Activated T-helper 2 cell treated with anti-CD3 and anti-CD28 coated beads, Interferon-gamma antibody, Interleukin-2, Interleukin-4, amounts not matched to agents 10 μg/mL and 5 μg/mL and 100 μg/mL, durations not matched to agents 14 hours and 24 hours and 36 hours (primary cell): ENCODE measurements around the gene EFNA2. TPM values are rescaled to one million over a fixed set of nuclear protein-coding genes. Genes with fewer than 3 reads are reported as not detected.
"Not testable (repeated sequence)": the region's sequence is repeated elsewhere in the genome, so short reads cannot be mapped to it uniquely, and the experiment has no call there.

ENCODE experiments used
- DNase-seq: peaks from one replicate; pipeline ENCODE4 v3.0.0; 2021; ENCODE audit warnings: low spot score
- H3K27ac Mint-ChIP-seq: one replicate; pipeline ENCODE4 v1.8.0; 2021; ENCODE audit warnings: mixed read lengths
- H3K27me3 Mint-ChIP-seq: one replicate; pipeline ENCODE4 v1.8.0; 2021; ENCODE audit warnings: low read depth, mixed read lengths
- H3K36me3 Mint-ChIP-seq: one replicate; pipeline ENCODE4 v1.8.0; 2021; ENCODE audit warnings: low read depth, mixed read lengths
- H3K4me1 Mint-ChIP-seq: one replicate; pipeline ENCODE4 v1.8.0; 2021; ENCODE audit warnings: low read depth, mixed read lengths
- H3K4me3 Mint-ChIP-seq: one replicate; pipeline ENCODE4 v1.8.0; 2021; ENCODE audit warnings: low read depth, mild to moderate bottlenecking, moderate library complexity, mixed read lengths
- H3K9me3 Mint-ChIP-seq: one replicate; pipeline ENCODE4 v1.8.0; 2021; ENCODE audit warnings: mixed read lengths
- intact Hi-C: fragments of 100-400 bp; cut with micrococcal nuclease; formaldehyde crosslinking; loops from one replicate; pipeline ENCODE4 v1.15.1; 2023
- total RNA-seq: library from RNA; stranded (reverse); gene quantifications from 2 replicates; pipeline ENCODE4 v1.2.3, GENCODE V29; 2022

Gene EFNA2
- total RNA-seq, 1 donor from 2014 or later, result not detected

DNA sequence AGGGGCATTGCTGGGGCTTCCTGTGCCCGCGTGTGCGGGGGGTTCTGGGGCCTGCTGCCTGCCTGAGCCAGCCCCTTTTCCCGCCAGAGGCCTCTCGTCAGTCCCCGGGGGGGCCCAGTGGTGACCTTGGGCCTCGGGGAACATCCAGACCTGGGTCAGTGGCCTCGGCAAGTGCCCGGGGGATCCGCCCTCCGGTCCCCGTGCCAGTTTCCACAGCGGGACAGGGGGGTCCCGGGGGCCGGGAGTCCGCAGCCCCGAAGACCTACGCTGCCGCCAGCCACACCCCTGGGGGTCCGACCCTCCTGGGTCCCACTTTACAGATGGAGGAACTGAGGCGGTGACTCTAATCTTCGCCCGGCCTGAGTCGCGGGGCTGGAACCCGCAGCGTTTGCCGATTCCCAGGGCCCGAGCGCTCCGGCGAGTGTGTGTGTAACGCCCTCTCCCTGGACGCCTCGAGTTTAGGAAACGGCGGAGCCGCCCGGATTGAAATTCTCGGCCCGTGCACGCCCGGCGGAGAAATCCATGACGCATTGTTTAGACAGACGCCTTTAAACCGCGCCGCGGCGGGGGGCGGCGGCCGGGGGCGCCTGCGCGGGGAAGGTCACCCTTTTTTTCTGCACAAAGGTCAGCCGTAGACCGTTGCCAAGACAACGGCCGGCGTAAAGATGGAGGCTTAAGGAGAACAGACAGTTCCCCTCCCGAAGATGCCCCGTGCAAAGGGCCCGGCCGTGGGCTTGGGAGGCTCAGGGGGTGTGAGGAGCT is 39.3 kb downstream of the EFNA2 start:
- Mint-ChIP-seq H3K36me3 (no peaks in the 10 kb centered on the region), H3K4me1 (no peaks in the 10 kb centered on the region), H3K9me3 (no peaks in the 10 kb centered on the region), H3K27me3 (peaks cover 20% of the 10 kb centered on the region), H3K27ac (no peak overlapping the region), H3K4me3 (no peak overlapping the region)
- intact Hi-C loops, result no loop called here
- no peak for DNase-seq

DNA sequence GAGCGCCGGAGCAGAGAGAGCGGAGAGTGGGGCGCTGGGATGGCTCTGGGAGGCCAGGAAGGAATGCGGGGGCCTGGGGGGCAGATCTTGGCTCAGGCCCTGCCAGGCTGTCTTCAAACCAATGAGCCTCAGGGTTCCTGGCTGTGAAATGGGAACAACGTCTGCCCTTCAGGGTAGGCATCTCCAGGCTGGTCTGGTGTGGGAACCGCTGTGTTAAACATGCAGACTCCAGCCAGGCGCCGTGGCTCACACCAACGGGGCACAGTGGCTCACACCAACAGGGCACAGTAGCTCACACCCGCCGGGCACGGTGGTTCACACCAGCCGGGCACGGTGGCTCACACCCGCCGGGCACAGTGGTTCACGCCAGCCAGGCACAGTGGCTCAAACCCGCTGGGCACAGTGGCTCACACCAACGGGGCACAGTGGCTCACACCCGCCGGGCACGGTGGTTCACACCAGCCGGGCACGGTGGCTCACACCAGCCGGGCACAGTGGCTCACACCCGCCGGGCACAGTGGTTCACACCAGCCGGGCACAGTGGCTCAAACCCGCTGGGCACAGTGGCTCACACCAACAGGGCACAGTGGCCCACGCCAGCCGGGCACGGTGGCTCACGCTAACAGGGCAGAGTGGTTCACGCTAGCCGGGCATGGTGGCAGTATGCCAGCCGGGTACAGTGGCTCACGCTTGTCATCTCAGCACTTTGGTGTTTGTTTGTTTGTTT is 40.1 kb downstream of the EFNA2 start:
- no peak overlapping the region for H3K4me3 Mint-ChIP-seq
- intact Hi-C loops, result no loop called here

DNA sequence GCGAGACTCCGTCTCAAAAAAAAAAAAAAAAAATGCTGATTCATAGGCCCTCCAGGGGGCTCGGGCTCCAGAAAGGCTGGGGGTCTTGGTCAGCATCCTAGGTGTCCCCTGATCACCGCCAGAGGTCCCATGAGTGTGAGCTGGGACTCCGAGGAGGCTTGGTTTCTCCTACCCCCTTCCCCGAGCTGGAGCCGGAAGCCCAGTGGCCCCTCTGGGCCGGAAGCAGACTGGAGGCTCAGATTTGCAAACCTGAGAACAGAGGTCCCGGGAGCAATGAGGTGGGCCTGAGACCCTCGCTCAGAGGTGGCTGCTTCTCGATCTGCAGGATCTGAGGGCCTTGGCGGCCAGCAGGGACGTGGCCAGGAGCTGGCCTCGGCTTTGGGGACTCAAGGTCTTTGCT is 41.5 kb downstream of the EFNA2 start:
- no peak for DNase-seq
- no peaks in the 10 kb centered on the region for H3K36me3 Mint-ChIP-seq
- H3K4me1 Mint-ChIP-seq, result no peaks in the 10 kb centered on the region
- H3K9me3 Mint-ChIP-seq, result no peaks in the 10 kb centered on the region
- no peak overlapping the region for H3K4me3 Mint-ChIP-seq
- H3K27ac Mint-ChIP-seq, result no peak overlapping the region
- peaks cover 19% of the 10 kb centered on the region for H3K27me3 Mint-ChIP-seq
- intact Hi-C loops, result no loop called here

More for the DNA sequence above, 40.1 kb downstream of the EFNA2 start:
- Mint-ChIP-seq H3K27ac (no peak overlapping the region), H3K9me3 (no peaks in the 10 kb centered on the region), H3K4me1 (no peaks in the 10 kb centered on the region), H3K27me3 (peaks cover 19% of the 10 kb centered on the region), H3K36me3 (no peaks in the 10 kb centered on the region)
- DNase-seq, result no peak

DNA sequence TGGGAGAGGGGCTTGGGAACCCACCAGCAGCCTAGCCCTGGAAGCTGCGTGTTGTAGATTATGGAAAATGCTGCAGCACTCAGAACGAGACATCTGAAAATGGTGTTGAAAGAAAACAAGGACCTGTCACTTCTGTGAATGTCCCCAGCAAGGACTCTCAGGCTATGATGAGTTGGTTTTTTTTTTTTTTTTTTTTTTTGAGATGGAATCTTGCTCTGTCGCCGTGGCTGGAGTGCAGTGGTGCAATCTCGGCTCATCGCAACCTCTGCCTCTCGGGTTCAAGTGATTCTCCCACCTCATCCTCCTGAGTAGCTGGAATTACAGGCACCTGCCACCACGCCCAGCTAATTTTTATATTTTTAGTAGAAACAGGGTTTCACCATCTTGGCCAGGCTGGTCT is 46.5 kb downstream of the EFNA2 start:
- intact Hi-C loops, H3K36me3 Mint-ChIP-seq, H3K27ac Mint-ChIP-seq, H3K4me1 Mint-ChIP-seq, H3K9me3 Mint-ChIP-seq, H3K27me3 Mint-ChIP-seq, DNase-seq, H3K4me3 Mint-ChIP-seq: not testable (repeated sequence)

DNA sequence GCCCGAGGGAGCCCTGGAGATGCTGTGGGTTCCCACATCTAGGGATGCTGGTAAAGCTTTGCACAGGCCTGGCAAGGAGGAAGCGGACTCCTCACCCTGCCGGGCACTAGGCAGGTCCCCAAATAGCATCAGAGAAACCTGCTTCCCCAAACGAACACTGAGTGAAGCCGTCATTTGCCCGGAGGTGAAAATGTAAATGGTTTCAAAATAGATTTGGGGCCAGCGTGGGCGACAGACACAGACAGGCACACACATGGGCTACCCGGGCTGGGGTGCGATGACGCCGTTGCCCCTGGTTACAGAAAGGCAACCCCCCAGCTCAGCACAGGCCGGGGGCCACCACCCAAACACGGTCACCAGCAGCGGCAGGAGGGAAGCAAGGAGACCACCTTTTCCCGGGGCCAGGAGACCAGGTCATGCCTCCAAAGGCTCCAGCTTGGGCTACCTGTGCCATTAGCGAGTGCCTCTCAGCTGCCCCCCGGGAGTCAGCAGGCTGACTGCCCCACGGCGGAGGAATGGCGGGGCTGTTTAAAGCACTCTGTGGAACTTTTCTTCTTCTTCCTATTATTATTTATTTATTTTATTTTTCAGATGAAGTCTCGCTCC is 50.5 kb downstream of the EFNA2 start:
- H3K36me3 Mint-ChIP-seq, result no peaks in the 10 kb centered on the region

DNA sequence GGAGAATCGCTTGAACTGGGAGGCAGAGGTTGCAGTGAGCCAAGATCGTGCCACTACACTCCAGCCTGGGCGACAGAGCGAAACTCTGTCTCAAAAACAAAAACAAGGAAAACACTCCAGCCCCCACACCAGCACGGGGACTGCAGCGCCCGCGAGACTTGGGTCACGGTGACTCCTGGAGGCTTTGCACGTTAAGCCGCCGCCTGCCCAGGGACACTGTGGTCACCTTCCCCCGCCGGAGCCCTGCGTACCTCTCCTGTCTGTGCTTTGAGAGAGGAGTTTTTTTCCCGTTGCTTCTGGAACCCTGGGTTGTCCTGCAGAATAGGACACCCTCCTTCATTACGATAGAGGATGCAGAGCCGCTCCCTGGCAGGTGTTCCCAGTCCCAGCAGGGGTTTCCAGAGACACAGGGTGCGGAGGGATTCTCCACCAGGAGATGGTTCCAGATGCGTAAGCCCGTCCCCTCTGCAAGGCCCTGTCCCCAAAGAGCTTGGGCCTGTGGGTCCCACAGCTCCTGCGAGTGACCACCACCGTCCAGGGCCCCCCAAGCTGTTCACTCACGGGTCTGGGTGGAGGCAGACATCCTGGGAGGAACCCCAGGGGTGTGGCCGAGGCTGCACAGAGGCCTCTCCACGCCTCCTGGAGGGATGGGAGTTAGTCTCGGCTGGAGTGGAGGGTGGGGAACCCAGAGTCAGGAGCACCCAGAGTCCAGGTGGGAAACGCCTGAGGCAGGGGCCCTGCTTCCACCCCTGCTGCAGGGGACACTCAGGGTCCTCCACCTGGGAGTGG is 55.2 kb downstream of the EFNA2 start:
- intact Hi-C loops, result no loop called here
- H3K4me3 Mint-ChIP-seq, result no peak overlapping the region
- no peaks in the 10 kb centered on the region for H3K9me3 Mint-ChIP-seq
- H3K27me3 Mint-ChIP-seq, result no peaks in the 10 kb centered on the region
- no peak overlapping the region for H3K27ac Mint-ChIP-seq
- no peak for DNase-seq
- peaks cover 2% of the 10 kb centered on the region for H3K4me1 Mint-ChIP-seq
- no peaks in the 10 kb centered on the region for H3K36me3 Mint-ChIP-seq

More for the DNA sequence above, 50.5 kb downstream of the EFNA2 start:
- no peak overlapping the region for H3K27ac Mint-ChIP-seq
- no peaks in the 10 kb centered on the region for H3K27me3 Mint-ChIP-seq
- no peaks in the 10 kb centered on the region for H3K9me3 Mint-ChIP-seq
- intact Hi-C loops, result no loop called here
- no peak for DNase-seq
- H3K4me3 Mint-ChIP-seq, result no peak overlapping the region
- H3K4me1 Mint-ChIP-seq, result no peaks in the 10 kb centered on the region

DNA sequence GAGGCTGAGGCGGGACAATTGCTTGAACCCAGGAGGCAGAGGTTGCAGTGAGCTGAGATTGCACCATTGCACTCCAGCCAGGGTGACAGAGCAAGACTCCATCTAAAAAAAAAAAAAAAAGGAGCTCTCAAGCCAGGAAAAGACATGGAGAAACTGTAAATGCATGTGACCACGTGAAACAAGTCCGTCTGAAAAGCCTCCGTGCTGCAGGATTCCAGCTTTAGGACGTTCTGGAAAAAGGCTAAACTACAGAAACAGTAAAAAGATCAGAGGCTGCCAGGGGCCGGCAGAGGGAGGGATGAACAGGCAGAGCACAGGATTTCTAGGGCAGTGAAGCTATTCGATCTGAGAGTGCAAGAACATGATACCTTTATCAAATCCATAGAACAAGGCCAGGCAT is 57.4 kb downstream of the EFNA2 start:
- no peaks in the 10 kb centered on the region for H3K27me3 Mint-ChIP-seq
- H3K27ac Mint-ChIP-seq, result no peak overlapping the region
- no peaks in the 10 kb centered on the region for H3K9me3 Mint-ChIP-seq
- H3K36me3 Mint-ChIP-seq, result no peaks in the 10 kb centered on the region
- H3K4me1 Mint-ChIP-seq, result peaks cover 2% of the 10 kb centered on the region
- no peak for DNase-seq
- H3K4me3 Mint-ChIP-seq, result no peak overlapping the region
- intact Hi-C loops, result no loop called here

DNA sequence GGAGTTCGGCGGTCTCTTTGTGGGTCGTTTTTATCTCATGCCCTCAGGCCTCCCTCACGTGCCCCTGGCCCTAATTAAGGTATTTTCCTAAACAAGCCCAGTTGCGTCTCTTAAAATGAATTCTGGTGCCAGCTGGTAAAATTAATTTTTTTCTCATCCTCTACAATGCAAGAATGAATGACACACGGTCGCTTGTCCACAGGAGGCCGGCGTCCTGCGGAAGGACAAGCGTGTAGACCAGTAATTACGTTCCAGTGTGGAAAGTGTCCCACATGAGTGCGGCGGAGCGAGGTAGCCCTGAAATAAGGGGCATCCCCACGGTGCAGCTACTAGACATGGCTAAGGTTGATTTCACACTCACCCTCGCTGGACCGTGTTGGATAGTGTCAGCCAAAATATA is 63.5 kb downstream of the EFNA2 start:
- peaks cover 2% of the 10 kb centered on the region for H3K4me1 Mint-ChIP-seq
- intact Hi-C loops, result no loop called here
- no peak overlapping the region for H3K4me3 Mint-ChIP-seq
- no peak for DNase-seq
- H3K9me3 Mint-ChIP-seq, result no peaks in the 10 kb centered on the region
- H3K36me3 Mint-ChIP-seq, result no peaks in the 10 kb centered on the region
- no peaks in the 10 kb centered on the region for H3K27me3 Mint-ChIP-seq
- H3K27ac Mint-ChIP-seq, result no peak overlapping the region

DNA sequence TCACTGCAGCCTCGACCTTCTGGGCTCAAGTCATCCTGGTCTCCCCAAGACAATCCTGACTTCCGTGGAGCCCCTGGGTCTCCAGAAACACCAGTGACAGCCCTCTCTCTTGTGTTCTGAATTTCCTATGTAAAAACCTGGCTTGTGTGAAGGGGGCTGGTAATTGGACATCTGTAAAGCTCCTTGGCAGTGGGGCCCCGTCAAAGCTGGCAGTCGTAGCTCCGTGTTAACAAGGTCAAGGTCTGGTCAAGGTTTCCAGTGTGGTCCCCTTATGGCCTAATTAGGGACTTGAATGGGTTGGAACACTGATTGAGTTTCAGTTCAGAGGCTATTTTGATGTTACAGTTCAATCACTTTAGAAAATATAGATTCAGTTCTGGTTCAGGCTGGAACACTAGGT is 65.2 kb downstream of the EFNA2 start:
- no peak overlapping the region for H3K4me3 Mint-ChIP-seq
- no peak for DNase-seq
- no peaks in the 10 kb centered on the region for H3K27me3 Mint-ChIP-seq
- H3K9me3 Mint-ChIP-seq, result no peaks in the 10 kb centered on the region
- peaks cover 4% of the 10 kb centered on the region for H3K4me1 Mint-ChIP-seq
- intact Hi-C loops, result no loop called here
- H3K27ac Mint-ChIP-seq, result no peak overlapping the region
- peaks cover 2% of the 10 kb centered on the region for H3K36me3 Mint-ChIP-seq

Other genes with a start within 250 kb of the EFNA2 start
- gene ABCA7, start 245.8 kb upstream of the EFNA2 start, total RNA-seq, result 17.2 and 19.6 TPM in 2 replicates
- gene ARHGAP45, start 218.7 kb upstream of the EFNA2 start, total RNA-seq, result 158 TPM in 2 replicates
- 260 and 272 TPM in 2 replicates for gene POLR2E, start 190.5 kb upstream of the EFNA2 start, total RNA-seq
- gene GPX4, start 181.9 kb upstream of the EFNA2 start, total RNA-seq, result 257 TPM in 2 replicates
- gene SBNO2, start 111.6 kb upstream of the EFNA2 start, total RNA-seq, result 82.8 and 87.0 TPM in 2 replicates
- 65.7 and 71.1 TPM in 2 replicates for gene STK11, start 80.1 kb upstream of the EFNA2 start, total RNA-seq
- gene CBARP, start 47.9 kb upstream of the EFNA2 start, total RNA-seq, result 3.5 and 3.7 TPM in 2 replicates
- 233 and 240 TPM in 2 replicates for gene ATP5F1D, start 44.1 kb upstream of the EFNA2 start, total RNA-seq
- 84.7 and 85.4 TPM in 2 replicates for gene MIDN, start 37.3 kb upstream of the EFNA2 start, total RNA-seq
- gene CIRBP, start 16.5 kb upstream of the EFNA2 start, total RNA-seq, result 214 and 226 TPM in 2 replicates
- 91.7 and 99.4 TPM in 2 replicates for gene FAM174C, start 10.3 kb upstream of the EFNA2 start, total RNA-seq
- gene NDUFS7, start 98.0 kb downstream of the EFNA2 start, total RNA-seq, result 88.7 and 104 TPM in 2 replicates
- gene GAMT, start 115.7 kb downstream of the EFNA2 start, total RNA-seq, result 30.6 and 33.9 TPM in 2 replicates
- 282 and 290 TPM in 2 replicates for gene DAZAP1, start 121.7 kb downstream of the EFNA2 start, total RNA-seq
- gene RPS15, start 152.5 kb downstream of the EFNA2 start, total RNA-seq, result 1,450 and 1,471 TPM in 2 replicates
- gene APC2, start 164.2 kb downstream of the EFNA2 start, total RNA-seq, result 0.07 and 0.21 TPM in 2 replicates
- 33.0 and 37.9 TPM in 2 replicates for gene C19orf25, start 193.3 kb downstream of the EFNA2 start, total RNA-seq
- gene PCSK4, start 204.5 kb downstream of the EFNA2 start, total RNA-seq, result 2.1 and 2.6 TPM in 2 replicates
- 1.6 and 2.1 TPM in 2 replicates for gene REEP6, start 205.3 kb downstream of the EFNA2 start, total RNA-seq
- 4.9 and 6.4 TPM in 2 replicates for gene ADAMTSL5, start 227.1 kb downstream of the EFNA2 start, total RNA-seq
- not detected in 2 replicates for gene PLK5, start 238.2 kb downstream of the EFNA2 start, total RNA-seq